GM12891 (cell line): Measurements from ENCODE around the gene PPIL4.

Experiments used
- POLR2A ChIP-seq: IDR thresholded peaks from 2 replicates; pipeline ENCODE4 v1.6.1; 2011; ENCODE audit warnings: low read depth, low read length, control low read depth
- POLR2AphosphoS5 ChIP-seq: IDR thresholded peaks from 2 replicates; pipeline ENCODE4 v1.6.1; 2011; ENCODE audit warnings: low read depth, low read length, control low read depth
- POU2F2 ChIP-seq: IDR thresholded peaks from 2 replicates; pipeline ENCODE4 v1.6.1; 2011; ENCODE audit warnings: low read depth, mild to moderate bottlenecking, control low read depth, low read length, moderate library complexity
- SPI1 ChIP-seq: IDR thresholded peaks from 2 replicates; pipeline ENCODE4 v1.6.1; 2011; ENCODE audit warnings: low read depth, low read length, control low read depth
- TAF1 ChIP-seq: IDR thresholded peaks from 2 replicates; pipeline ENCODE4 v1.6.1; 2011; ENCODE audit warnings: low read depth, low read length, control low read depth

GRCh38 chr6:149501768-149502167 is 44.1 kb downstream of the PPIL4 start:
- TF ChIP-seq POLR2A = no peak
- no peak for TF ChIP-seq POLR2AphosphoS5
- TF ChIP-seq TAF1 = no peak
- no peak for TF ChIP-seq POU2F2
- TF ChIP-seq SPI1 = no peak
